WTC11 (cell line): ENCODE results near the gene CDPF1. TPM values are rescaled to one million over a fixed set of nuclear protein-coding genes. Genes with fewer than 3 reads are reported as not detected.

Experiments
- ATAC-seq: fragments of 200-7000 bp; cut with Tn5 transposase; 2 replicates; pipeline ENCODE4 v1.10.0; 2021; ENCODE audit warnings: mild to moderate bottlenecking, moderate library complexity
- CTCF ChIA-PET: fragments of 300-600 bp; sonication (Branson Sonifier 250); formaldehyde crosslinking; loops from one replicate; lab custom pipeline; 2021; ENCODE audit warnings: antibody characterized with exemption; lab: Charles Lee
- POLR2A ChIA-PET: fragments of 350-600 bp; sonication (Branson Sonifier 250); formaldehyde crosslinking; loops from one replicate; lab custom pipeline; 2021; ENCODE audit warnings: antibody characterized with exemption; lab: Charles Lee
- DNase-seq: peaks from one replicate; pipeline ENCODE4 v3.0.0; 2021; ENCODE audit warnings: low spot score
- H3K27ac Mint-ChIP-seq: 2 replicates; pipeline ENCODE4 v1.8.0; 2021; ENCODE audit warnings: mixed read lengths
- H3K27me3 Mint-ChIP-seq: 2 replicates; pipeline ENCODE4 v1.8.0; 2021; ENCODE audit warnings: low read depth, mild to moderate bottlenecking, moderate library complexity, mixed read lengths
- H3K36me3 Mint-ChIP-seq: 2 replicates; pipeline ENCODE4 v1.8.0; 2021; ENCODE audit warnings: mixed read lengths
- H3K4me1 Mint-ChIP-seq: 2 replicates; pipeline ENCODE4 v1.8.0; 2022; ENCODE audit warnings: mixed read lengths
- H3K4me3 Mint-ChIP-seq: 2 replicates; pipeline ENCODE4 v1.8.0; 2021; ENCODE audit warnings: mild to moderate bottlenecking, moderate library complexity, mixed read lengths
- H3K9me3 Mint-ChIP-seq: 2 replicates; pipeline ENCODE4 v1.8.0; 2021; ENCODE audit warnings: mixed read lengths
- HMGA2 ChIP-seq: fragments of 250-450 bp; sonication (Bioruptor Pico); IDR thresholded peaks from 2 replicates; pipeline ENCODE4 v1.4.0; 2021; ENCODE audit warnings: mild to moderate bottlenecking, moderate library complexity
- NFATC4 ChIP-seq: fragments of 250-450 bp; sonication (Bioruptor Pico); IDR thresholded peaks from 2 replicates; pipeline ENCODE4 v1.9.0; 2021; ENCODE audit warnings: mild to moderate bottlenecking
- NR3C1 ChIP-seq: sonication (generic); formaldehyde crosslinking; conservative IDR thresholded peaks from 2 replicates; pipeline ENCODE4 v1.8.1; 2023; ENCODE audit warnings: low read depth, mild to moderate bottlenecking, missing genetic modification reagents
- SMAD3 ChIP-seq: sonication (generic); formaldehyde crosslinking; IDR thresholded peaks from 2 replicates; pipeline ENCODE4 v1.8.0; 2022; ENCODE audit warnings: missing genetic modification reagents, mild to moderate bottlenecking, borderline replicate concordance
- ZNF263 ChIP-seq: sonication (generic); formaldehyde crosslinking; IDR thresholded peaks from 2 replicates; pipeline ENCODE4 v1.8.1; 2022; ENCODE audit warnings: low read depth, mild to moderate bottlenecking, moderate library complexity, missing genetic modification reagents
- ZNF671 ChIP-seq: fragments of 250-450 bp; sonication (Bioruptor Pico); IDR thresholded peaks from 2 replicates; pipeline ENCODE4 v1.8.0; 2021; ENCODE audit warnings: mild to moderate bottlenecking
- total RNA-seq: library from RNA; stranded (reverse); gene quantifications from 3 replicates; pipeline ENCODE4 v1.2.3, GENCODE V29; 2021
- TF ChIP-seq, protein P1 (sequence below): fragments of 250-450 bp; sonication (Bioruptor Pico); IDR thresholded peaks from 2 replicates; pipeline ENCODE4 v1.9.0; 2021; ENCODE audit warnings: moderate library complexity, mild to moderate bottlenecking, inconsistent platforms, borderline replicate concordance
- TF ChIP-seq, protein P2 (sequence below): sonication (generic); formaldehyde crosslinking; IDR thresholded peaks from 2 replicates; pipeline ENCODE4 v1.8.1; 2023; ENCODE audit warnings: mild to moderate bottlenecking, moderate library complexity, missing genetic modification reagents
- TF ChIP-seq, protein P3 (sequence below): sonication (generic); formaldehyde crosslinking; IDR thresholded peaks from 2 replicates; pipeline ENCODE4 v1.8.1; 2023; ENCODE audit warnings: mild to moderate bottlenecking, missing genetic modification reagents
- TF ChIP-seq, protein P4 (sequence below): fragments of 250-450 bp; sonication (Bioruptor Pico); conservative IDR thresholded peaks from 2 replicates; pipeline ENCODE4 v1.9.0; 2021; ENCODE audit warnings: mild to moderate bottlenecking
- TF ChIP-seq, protein P5 (sequence below): sonication (generic); formaldehyde crosslinking; IDR thresholded peaks from 2 replicates; pipeline ENCODE4 v1.8.1; 2022; ENCODE audit warnings: missing genetic modification reagents, borderline replicate concordance
- TF ChIP-seq, protein P6 (sequence below): sonication (generic); formaldehyde crosslinking; IDR thresholded peaks from 2 replicates; pipeline ENCODE4 v1.8.1; 2022; ENCODE audit warnings: mild to moderate bottlenecking, moderate library complexity, missing genetic modification reagents
- TF ChIP-seq, protein P7 (sequence below): sonication (generic); formaldehyde crosslinking; IDR thresholded peaks from 2 replicates; pipeline ENCODE4 v1.8.0; 2023; ENCODE audit warnings: missing genetic modification reagents, mild to moderate bottlenecking, borderline replicate concordance

CDPF1 gene
- total RNA-seq, 1 experiment from 2014 or later = 11.5 TPM

DNA sequence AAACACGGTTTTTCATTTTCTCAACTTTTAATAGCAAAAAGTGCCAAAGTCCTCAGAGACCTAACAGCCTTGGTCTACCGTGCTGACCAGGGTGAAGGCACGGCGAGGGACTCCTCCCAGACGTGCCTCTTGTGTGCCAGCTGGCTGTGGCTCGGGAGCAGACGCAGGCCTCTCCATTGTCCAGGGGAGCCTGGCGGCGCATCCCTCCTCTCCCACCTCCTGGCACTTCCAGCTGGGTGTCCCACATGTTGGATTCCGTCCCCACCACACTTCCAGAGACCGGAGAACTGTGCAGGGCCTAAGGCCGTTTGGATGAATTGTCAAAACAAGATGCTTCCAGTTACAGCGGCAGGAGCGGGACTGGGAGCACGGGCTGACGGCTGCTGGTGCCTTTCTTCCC is 11.6 kb downstream of the CDPF1 start (continued):
- TF ChIP-seq, protein P1, sequence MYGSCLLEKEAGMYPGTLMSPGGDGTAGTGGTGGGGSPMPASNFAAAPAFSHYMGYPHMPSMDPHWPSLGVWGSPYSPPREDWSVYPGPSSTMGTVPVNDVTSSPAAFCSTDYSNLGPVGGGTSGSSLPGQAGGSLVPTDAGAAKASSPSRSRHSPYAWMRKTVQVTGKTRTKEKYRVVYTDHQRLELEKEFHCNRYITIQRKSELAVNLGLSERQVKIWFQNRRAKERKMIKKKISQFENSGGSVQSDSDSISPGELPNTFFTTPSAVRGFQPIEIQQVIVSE (CRISPR knock-in tag) = no peak
- no peak for TF ChIP-seq NFATC4
- TF ChIP-seq HMGA2 (CRISPR knock-in tag) = no peak
- TF ChIP-seq, protein P2, sequence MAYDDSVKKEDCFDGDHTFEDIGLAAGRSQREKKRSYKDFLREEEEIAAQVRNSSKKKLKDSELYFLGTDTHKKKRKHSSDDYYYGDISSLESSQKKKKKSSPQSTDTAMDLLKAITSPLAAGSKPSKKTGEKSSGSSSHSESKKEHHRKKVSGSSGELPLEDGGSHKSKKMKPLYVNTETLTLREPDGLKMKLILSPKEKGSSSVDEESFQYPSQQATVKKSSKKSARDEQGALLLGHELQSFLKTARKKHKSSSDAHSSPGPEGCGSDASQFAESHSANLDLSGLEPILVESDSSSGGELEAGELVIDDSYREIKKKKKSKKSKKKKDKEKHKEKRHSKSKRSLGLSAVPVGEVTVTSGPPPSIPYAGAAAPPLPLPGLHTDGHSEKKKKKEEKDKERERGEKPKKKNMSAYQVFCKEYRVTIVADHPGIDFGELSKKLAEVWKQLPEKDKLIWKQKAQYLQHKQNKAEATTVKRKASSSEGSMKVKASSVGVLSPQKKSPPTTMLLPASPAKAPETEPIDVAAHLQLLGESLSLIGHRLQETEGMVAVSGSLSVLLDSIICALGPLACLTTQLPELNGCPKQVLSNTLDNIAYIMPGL = no peak
- no peak for TF ChIP-seq ZNF263
- no peak for TF ChIP-seq ZNF671 (CRISPR knock-in tag)
- TF ChIP-seq, protein P3, sequence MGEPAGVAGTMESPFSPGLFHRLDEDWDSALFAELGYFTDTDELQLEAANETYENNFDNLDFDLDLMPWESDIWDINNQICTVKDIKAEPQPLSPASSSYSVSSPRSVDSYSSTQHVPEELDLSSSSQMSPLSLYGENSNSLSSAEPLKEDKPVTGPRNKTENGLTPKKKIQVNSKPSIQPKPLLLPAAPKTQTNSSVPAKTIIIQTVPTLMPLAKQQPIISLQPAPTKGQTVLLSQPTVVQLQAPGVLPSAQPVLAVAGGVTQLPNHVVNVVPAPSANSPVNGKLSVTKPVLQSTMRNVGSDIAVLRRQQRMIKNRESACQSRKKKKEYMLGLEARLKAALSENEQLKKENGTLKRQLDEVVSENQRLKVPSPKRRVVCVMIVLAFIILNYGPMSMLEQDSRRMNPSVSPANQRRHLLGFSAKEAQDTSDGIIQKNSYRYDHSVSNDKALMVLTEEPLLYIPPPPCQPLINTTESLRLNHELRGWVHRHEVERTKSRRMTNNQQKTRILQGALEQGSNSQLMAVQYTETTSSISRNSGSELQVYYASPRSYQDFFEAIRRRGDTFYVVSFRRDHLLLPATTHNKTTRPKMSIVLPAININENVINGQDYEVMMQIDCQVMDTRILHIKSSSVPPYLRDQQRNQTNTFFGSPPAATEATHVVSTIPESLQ (CRISPR knock-in tag) = no peak
- TF ChIP-seq, protein P4, sequence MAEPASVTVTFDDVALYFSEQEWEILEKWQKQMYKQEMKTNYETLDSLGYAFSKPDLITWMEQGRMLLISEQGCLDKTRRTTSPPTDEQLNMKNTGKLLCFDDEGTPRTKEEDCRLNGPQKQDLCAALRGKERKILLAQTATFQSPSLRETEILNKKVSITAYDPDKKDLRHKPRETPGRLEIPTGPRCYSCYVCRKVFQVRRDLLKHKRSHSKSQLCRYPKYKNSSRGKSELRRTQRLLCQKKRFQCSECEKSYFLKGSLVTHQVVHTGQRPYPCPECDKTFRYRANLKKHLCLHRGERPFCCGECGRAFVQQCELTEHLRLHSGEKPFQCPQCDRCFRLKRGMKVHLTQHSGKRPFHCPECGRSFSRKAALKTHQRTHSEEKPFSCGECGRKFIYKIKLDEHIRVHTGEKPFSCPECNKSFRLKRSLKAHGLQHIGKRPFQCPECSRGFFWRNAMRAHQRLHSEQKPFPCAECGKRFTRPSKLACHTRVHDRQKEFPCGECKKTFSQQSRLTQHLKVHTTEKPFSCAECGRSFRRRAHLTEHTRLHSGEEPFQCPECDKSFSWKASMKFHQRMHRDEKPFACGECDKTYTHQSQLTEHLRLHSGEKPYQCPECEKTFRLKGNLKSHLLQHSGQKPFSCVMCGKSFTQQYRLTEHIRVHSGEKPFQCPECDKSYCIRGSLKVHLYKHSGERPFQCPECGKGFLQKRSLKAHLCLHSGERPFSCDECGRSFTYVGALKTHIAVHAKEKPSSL (CRISPR knock-in tag) = no peak

DNA sequence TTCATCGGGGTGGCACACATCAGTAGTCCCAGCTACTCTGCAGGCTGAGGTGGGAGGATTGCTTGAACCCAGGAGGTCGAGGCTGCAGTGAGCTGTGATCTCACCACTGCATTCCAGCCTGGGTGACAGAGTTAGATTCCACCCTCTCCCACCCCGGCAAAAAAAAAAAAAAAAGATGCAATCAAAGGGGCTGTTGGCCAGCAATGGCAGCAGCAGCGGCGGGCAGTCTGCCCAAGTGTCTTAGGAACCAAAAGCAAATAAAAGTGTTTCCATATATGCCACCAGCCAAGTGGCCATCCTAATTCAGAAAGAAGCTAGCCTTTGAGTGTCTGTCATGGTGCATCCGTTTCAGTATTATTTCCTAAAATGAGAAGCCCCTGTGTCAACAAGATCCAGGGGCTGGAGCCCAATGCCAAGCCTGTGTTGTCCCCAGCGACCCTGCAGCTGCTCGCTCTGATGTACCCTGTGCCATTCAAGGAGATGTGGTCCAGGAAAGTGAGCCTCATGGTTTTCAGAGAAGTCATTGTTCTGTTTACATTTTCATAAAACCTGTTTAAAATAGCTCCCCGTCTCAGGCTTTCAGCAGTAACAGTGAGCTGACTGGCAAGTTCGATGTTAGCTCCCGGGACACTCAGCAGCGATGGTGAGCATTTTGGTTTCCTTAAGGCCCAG is 12.5 kb downstream of the CDPF1 start:
- Mint-ChIP-seq H3K4me1 (no peaks in the 10 kb centered on the region), H3K27ac (no peak overlapping the region), H3K36me3 (peaks cover 2% of the 10 kb centered on the region; the same call in 1 of the 2 replicates), H3K9me3 (no peaks in the 10 kb centered on the region), H3K4me3 (no peak overlapping the region), H3K27me3 (no peaks in the 10 kb centered on the region)
- CTCF ChIA-PET = no interaction called here
- TF ChIP-seq, protein P5, sequence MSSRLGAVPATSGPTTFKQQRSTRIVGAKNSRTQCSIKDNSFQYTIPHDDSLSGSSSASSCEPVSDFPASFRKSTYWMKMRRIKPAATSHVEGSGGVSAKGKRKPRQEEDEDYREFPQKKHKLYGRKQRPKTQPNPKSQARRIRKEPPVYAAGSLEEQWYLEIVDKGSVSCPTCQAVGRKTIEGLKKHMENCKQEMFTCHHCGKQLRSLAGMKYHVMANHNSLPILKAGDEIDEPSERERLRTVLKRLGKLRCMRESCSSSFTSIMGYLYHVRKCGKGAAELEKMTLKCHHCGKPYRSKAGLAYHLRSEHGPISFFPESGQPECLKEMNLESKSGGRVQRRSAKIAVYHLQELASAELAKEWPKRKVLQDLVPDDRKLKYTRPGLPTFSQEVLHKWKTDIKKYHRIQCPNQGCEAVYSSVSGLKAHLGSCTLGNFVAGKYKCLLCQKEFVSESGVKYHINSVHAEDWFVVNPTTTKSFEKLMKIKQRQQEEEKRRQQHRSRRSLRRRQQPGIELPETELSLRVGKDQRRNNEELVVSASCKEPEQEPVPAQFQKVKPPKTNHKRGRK = no peak
- TF ChIP-seq NR3C1 (no peak), SMAD3 (no peak)
- TF ChIP-seq, protein P6, sequence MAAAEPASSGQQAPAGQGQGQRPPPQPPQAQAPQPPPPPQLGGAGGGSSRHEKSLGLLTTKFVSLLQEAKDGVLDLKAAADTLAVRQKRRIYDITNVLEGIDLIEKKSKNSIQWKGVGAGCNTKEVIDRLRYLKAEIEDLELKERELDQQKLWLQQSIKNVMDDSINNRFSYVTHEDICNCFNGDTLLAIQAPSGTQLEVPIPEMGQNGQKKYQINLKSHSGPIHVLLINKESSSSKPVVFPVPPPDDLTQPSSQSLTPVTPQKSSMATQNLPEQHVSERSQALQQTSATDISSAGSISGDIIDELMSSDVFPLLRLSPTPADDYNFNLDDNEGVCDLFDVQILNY = no peak
- TF ChIP-seq, protein P7, sequence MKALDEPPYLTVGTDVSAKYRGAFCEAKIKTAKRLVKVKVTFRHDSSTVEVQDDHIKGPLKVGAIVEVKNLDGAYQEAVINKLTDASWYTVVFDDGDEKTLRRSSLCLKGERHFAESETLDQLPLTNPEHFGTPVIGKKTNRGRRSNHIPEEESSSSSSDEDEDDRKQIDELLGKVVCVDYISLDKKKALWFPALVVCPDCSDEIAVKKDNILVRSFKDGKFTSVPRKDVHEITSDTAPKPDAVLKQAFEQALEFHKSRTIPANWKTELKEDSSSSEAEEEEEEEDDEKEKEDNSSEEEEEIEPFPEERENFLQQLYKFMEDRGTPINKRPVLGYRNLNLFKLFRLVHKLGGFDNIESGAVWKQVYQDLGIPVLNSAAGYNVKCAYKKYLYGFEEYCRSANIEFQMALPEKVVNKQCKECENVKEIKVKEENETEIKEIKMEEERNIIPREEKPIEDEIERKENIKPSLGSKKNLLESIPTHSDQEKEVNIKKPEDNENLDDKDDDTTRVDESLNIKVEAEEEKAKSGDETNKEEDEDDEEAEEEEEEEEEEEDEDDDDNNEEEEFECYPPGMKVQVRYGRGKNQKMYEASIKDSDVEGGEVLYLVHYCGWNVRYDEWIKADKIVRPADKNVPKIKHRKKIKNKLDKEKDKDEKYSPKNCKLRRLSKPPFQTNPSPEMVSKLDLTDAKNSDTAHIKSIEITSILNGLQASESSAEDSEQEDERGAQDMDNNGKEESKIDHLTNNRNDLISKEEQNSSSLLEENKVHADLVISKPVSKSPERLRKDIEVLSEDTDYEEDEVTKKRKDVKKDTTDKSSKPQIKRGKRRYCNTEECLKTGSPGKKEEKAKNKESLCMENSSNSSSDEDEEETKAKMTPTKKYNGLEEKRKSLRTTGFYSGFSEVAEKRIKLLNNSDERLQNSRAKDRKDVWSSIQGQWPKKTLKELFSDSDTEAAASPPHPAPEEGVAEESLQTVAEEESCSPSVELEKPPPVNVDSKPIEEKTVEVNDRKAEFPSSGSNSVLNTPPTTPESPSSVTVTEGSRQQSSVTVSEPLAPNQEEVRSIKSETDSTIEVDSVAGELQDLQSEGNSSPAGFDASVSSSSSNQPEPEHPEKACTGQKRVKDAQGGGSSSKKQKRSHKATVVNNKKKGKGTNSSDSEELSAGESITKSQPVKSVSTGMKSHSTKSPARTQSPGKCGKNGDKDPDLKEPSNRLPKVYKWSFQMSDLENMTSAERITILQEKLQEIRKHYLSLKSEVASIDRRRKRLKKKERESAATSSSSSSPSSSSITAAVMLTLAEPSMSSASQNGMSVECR (CRISPR knock-in tag) = no peak
- no peak for DNase-seq
- POLR2A ChIA-PET = no interaction called here
- no peak for ATAC-seq
